CD4-positive, alpha-beta T cell treated with Interleukin-4 for 1 hour (primary cell): ENCODE results near the gene NBL1.

Experiments
- DNase-seq, 2 donors: peaks; one replicate each; pipeline ENCODE4 v3.0.0-alpha.2; 2020 to 2022

The NBL1 gene

DNA sequence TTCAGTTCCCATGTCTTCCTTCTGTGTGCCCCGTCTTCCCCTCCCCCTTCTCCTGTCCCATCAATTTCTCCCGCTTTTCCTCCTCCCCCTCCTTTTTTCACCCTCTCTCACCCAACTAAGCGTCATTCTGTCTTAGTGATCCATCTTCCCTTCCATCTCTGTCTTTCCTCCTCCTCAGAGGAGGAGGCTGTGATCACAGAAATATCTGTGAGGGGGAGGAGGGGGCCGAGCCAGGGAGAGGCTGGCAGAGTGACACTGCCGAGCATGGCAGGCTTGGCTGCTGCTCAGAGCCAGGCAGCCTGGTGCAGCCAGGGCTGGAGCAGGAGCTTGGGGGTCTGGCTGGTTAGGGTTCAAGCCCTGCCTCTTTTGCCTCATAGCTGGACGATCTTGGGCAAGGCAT is 28.1 kb downstream of the NBL1 start:
- DNase-seq: no peak

DNA sequence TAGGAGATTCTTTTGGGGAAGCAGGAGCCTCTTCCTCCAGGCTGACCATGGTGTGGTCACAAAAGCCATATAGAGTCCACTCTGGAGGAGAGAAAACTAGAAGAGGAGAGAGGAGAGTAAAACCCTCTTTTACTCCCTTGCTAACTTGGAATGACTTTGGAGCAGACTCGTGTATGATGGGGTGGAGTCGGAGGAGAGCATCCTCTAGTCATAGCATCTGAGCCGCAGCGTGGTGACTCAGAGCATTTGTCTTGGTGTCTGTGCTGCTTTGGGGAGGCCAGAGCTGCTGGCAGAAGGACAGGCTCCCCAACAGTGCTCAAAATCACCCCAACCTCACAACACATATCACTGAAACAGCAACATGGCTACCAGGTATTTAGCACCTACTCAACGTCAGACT is 31.7 kb downstream of the NBL1 start:
- no peak for DNase-seq

DNA sequence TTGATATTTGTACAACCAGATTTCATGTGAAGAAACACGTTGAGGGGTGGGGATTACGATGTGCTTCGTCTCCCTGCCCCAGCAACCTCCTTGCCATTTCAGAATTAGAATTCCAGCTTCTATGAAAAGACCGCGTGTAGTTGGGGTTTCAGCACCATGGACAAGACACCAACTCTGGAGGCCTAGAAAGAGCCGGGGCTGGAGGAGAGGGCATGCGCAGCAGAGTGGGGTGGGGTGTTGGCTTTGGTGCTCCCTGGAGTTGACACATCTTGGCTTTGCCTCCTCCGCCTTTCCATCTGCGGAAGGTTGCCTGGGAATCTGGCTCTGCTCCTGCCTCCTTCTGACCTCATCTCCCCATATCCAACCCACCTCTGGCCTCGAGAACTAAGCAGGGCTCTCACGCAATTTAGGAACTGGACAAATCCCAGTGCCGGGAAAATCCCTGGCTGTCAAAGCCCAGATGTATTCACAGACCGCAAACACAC is 32.4 kb downstream of the NBL1 start:
- DNase-seq: peak in 1 of 2 donors; percentile 22

DNA sequence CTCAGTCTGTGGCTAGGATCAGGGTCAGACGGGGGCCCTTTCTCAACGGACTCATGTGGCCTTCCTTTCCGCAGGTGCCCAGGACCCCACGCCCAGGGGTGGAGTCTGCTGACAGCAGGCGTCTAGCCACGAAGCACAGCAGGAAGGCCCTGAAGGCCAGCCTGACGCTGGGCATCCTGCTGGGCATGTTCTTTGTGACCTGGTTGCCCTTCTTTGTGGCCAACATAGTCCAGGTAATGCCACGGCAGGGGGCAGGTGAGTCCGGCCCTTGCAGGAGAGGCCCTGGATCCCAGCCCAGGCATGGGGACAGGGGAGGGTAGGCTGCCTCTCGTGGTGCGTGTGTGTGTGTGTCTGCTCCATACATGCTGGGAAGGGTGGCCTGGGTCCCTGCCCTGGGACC is 34.4 kb downstream of the NBL1 start:
- no peak for DNase-seq

DNA sequence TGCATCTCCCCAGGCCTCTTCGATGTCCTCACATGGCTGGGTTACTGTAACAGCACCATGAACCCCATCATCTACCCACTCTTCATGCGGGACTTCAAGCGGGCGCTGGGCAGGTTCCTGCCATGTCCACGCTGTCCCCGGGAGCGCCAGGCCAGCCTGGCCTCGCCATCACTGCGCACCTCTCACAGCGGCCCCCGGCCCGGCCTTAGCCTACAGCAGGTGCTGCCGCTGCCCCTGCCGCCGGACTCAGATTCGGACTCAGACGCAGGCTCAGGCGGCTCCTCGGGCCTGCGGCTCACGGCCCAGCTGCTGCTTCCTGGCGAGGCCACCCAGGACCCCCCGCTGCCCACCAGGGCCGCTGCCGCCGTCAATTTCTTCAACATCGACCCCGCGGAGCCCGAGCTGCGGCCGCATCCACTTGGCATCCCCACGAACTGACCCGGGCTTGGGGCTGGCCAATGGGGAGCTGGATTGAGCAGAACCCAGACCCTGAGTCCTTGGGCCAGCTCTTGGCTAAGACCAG is 34.9 kb downstream of the NBL1 start:
- no peak for DNase-seq

DNA sequence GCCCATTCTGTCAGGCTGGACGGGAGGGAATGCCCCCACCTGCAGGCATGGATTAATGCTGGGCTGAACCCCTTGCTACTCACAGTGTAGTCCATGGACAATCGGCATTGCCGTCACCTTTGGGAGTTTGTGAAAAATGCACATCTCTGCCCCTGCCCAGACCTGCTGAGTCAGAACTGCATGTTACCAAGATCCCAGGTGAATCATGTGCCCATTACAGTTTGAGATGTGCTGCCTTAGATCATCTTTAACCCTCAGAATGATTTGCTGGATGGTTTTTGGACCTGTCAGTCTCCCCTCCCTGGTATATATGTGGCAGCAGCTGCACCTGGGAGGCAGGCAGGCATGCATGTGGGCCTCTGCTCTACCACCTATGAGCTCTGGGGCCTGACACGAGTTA is 35.6 kb downstream of the NBL1 start:
- no peak for DNase-seq

DNA sequence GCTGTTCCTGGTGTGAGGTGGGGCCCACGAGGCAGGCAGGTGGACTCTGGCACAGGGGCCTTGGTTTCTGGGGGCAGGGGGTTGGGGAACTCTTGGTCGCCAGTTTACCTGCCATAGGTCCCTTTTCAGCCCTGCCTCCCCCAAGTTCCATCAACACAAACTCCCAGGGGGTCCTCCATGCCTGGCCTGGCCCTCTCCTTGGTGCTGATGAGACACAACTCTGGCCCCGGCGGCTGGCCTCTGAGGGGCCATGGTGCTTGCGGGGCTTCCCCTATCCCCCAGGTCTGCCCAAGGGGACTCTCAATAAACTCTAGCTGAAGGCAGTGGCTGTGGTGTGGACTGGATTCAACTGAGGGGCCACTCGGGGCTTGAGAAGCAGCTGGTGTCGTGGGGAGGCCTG is 36.5 kb downstream of the NBL1 start:
- DNase-seq: no peak

DNA sequence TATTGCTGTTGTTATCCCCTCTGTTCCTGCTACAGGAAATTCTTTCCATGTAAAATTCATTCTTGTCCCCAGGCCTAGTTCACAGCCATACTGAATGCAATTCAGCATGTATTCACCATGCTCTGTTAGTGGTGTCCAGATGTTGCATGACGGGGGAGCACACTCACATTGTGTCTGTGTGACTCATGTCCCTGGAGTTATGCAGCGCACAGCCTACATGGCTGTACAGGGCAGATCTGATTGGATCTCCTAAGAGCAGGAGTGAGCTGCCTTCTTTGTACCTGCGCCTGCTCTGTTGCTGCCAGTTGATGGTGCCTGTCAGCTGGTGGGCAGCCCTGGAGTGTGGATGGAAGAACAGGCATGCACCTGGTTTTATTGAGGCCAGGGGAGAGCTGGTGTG is 38.1 kb downstream of the NBL1 start:
- DNase-seq: no peak

DNA sequence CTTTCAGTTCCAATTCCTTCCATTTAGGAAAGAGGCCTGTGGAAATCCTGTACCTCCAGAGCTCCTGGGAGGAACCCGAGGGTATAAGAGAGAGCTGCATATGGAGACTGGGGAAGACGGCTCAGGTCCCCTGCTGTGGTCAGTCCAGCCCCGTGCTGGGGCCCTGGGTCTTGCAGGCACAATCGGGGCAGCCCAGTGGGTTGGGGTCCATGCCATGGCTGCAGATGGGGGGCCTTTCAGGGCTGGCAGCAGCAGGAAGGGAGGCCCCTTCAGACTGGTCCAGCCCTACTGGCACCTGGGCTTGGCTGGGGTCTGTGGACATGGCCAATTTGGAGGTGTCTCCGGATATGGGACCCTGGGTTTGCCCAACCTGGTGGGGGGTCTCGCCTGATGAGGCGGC is 38.8 kb downstream of the NBL1 start:
- no peak for DNase-seq

DNA sequence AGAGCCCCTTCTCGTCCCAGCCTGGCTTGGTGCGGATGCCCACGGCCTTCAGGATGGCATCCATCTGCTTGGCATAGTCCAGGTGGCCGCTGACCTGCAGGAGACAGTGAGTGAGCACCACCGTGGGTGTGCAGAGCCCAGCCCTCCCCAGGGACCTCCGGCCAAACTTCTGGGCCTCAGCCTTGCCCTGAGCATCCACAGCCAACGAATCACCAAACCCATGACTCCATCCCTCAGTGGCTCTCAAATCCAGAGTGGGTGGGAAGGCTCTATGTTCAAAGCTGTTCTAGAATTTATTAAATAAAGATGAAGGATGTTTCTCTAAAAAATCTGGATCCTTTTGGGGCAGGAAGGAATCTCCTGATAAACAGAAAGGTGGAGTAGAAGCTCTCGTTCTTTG is 39.2 kb downstream of the NBL1 start:
- no peak for DNase-seq

DNA sequence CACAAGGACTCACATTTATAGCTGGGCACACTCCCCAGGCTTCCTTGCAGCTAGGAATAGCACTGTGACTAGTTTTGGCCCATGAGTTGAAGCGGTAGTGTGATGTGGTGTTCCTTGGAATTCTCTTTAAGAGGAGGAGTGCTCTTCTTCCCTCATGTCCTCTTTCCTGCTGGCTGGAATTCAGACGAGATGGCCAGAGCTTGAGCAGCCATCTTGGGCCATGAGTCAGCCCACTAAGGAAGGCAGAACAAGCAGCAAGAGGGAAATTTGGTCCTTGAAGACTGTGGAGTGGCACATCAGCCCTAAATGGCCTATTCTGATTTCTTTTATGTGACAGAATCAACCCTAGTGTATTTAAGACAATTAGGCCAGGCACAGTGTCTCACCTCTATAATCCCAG is 40.6 kb downstream of the NBL1 start:
- DNase-seq: no peak

DNA sequence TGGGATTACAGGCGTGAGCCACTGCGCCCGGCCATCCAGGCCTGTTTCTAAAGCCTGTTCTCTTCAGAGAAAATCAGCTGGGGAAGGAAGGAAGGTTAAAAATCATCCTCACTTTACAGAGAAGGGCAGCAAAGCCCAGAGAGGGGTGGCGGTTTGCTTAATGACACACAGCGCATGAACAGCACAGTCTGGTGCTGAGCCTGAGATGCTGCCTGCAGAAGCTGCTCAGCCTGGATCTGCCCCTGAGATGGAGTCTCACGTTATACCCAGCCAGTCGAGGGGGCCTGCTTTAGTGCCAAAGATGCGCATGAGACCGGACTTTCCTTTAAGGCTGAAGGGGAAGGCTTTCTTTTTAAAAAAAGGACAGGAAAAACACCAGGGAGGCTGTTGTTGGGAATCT is 41.9 kb downstream of the NBL1 start:
- no peak for DNase-seq

DNA sequence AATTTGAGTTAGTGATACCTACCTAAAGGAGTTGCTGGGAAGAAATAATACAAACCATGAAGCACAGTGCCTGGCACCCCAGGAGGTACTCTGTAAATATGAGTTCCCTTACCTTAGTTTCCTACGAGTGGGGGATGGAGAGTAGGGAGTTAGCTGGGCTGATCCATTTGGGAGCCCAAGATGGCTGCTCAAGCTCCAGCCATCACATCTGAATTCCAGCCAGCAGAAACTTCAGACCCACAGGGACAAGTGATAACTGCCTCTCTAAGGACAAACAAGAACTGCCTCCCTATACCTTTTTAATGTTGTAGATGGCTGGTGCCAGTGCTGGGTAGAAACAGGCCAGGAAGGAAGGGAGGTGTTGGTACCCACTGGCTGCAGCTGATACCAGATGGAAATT is 43.3 kb downstream of the NBL1 start:
- DNase-seq: no peak

DNA sequence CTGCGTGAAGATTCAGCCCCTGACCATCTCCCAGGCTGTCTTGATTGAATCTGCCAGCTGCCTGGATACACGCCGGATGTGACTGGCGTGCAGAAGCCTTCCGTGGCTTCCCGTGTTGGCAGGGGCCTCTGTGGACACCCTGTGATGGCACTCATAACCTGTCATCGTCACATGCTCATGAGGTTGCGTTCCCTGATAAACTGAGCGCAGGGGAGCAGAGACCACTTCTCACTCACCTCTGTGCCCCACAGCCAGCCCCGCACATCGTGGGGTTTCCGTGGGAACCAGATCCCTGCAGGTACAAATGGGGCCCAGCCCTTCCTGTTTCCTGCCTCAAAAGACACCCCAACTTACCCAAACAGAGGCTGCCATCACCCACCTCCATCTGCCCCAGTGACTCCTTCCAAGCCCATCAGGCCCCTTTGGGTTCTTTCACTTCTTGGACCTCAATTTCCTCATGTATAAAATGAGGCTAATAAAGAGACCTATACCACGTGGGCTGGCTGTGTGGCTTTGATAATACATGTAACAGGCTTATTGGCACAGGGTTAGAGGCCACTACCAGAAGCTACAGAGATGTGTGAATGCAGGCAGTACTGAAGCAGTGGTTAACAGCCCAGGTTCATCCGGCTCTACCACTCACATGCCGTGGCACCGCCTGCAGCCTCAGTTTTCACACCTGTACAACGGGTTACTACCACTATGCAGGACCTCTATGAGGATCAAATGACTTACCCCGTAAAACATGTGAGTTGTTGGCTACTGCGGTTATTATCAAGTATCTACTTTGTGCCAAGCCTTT is 44.1 kb downstream of the NBL1 start:
- peak; percentile 55 to 64 for DNase-seq

DNA sequence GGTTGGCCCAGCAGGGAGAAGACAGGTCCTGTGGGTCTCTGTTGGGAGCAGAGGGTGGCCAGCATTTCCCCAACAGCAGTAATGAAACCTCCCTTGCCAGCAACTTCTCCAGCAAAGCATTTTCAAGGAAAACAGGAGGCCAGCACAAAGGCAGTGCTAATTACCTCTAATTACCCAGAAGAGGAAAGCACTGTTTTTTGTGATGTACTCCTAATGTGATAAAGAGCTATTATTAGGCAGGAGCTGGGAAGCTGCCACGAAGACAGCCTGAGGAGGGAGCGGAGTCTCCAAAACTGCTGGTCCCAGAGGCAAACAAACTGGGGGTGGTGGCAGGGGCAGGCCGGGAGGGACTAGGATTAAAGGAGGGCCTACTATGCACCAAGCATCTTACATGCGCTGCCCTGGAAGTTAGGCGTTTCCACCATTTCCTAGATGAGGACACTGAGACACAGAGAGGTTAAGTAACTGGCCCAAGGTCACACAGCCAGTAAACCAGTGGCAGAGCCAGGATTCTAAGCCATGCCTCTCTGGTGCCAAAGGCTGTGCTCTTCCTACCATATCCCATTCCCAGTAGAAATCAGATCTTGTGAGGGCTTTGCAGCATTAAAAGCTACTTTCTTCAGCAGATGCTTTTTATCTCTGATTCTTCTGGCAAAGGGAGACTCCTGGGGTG is 45.1 kb downstream of the NBL1 start:
- no peak for DNase-seq

DNA sequence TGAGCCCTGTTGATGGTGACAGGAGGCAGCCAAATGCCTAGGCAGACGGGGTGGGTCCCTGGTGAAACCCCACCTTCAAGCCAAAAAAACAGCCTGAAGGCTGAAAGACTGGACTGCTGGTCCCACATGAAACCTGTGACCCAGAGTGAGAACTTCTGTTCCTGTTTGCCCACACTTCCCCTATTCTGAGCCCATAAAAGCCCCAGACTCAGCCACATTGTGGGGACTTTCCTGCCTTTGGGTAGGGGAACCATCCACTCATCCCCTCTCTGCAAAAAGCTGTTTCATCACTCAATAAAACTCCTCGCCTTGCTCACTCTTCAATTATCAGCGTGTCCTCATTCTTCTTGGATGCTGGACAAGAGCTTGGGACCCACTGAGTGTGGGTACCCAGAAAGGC is 45.7 kb downstream of the NBL1 start:
- no peak for DNase-seq

DNA sequence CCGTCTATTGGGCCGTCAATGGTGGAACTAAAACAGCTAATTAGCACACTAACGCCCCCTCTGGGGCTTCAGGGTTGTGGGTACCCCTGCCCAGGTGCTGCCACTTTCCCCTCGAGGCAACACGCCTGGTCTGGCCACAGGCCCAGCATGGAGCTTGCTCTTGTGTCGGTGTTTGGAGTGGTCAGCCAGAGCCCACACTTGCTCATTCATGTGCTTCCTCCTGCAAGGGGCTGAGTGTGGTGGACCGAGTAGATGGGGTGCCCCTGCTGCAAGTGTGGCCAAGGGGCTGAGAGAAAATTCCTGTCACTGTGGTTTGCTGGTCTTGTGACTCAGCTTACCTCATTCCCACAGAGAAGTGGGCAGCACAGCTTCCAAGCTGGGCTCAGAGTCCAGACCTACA is 46.2 kb downstream of the NBL1 start:
- DNase-seq: no peak

DNA sequence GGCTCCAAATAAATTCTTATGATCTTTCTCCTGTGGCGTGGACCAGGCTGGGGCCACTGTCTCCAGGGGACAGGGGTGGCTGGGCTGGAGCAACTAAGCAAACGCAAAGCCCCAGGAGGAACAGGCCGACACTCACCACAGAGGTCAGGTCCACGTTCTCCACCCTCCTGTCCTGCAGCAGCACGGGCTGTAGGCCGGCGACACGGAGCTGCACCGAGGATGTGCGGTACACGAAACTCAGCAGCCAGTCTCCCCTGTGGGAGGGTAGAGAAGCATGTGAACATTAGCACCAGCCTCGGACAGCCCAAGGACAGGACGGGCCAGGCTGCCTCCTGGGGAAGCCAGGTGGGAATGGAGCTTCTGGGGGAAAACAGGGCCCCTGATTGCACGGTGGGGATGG is 50.2 kb downstream of the NBL1 start:
- no peak for DNase-seq

DNA sequence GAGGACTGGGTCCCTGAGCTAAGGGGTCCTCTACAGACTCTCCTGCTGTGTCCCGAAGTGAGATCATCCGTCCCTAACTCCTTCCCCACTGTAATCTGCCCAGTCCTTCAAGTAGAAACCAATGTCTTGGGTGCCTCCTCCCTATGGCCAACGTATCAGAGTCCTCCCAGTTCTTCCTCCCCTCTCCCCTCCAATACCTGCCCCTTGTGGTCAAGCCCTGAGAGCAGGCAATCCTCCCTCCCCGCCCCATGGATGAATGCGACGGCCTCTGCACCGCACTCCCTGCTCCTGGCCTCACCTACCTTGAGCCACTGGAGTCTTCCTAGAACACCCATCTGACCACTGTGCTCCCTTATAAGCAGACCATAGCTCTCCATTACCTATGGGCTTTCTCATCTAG is 51.7 kb downstream of the NBL1 start:
- DNase-seq: no peak

DNA sequence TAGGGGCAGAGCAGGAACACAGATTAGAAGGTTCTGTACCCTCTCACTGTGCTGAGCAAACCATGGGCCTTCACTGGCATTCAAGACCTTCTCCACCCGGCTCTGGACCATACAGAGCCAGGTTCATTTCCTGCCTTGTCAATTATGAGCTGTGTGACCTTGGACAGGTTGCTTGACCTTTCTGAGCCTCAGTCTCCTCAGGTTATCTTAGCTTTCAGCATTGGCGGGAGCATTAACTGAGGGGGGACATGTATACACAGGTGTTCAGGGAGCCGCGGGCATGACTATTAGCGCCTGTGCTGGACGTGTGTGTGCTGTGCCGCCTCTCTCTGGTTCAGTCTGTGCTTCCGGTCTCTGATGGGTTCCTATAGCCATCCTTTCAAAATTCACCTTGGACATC is 52.7 kb downstream of the NBL1 start:
- no peak for DNase-seq

DNA sequence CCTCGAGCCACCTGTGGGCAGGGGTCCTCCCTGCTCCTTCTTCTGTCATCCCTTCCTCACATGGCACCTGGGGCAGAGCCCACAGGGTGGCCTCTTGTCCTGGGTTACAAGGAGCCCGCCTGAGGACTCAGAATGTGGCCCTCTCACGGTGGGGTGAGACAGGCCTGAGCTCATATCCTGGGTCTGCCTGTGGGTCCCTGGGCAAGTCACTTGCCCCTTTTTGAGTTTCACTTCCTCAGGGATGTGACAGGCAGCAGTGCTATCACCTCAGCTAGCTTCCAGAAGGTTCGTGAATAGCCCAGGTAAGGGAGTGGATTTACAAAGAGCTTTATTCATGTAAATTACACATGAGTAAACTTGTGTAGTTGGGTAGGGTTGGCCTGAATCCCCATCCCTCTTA is 54.1 kb downstream of the NBL1 start:
- no peak for DNase-seq

DNA sequence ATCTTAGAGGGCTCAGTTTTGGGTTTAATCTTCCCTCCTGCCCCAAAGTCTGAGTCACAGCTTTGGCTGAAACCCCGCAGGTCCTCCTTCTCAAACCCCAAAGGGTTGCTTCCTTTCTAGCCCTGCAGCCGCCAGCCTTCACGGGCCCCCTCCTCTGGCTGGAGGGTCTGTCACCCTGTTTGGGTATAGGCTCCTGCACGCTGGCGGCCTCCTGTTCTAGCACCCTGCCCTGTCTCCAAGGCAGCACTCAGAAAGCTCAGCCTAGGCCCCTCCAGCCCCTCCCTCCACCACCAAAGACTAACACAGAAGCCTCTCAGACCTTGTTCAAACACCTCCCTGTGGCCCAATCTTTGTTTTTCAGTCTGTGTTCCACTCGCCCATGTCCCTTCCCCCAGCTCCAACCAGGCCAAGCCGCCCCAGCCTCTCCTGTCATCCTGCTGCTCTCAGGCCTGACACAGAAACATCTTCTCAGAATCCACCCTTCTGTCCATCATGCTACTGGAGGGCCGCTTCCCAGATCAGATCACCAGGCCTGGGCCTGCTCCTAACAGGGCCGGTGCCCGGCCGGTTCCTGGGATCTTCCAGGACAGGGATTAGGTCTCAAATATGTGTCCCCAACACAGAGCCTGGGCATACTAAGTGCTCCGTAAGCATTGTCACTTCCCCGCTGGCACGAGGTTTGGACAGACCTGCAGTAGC is 56.1 kb downstream of the NBL1 start:
- no peak for DNase-seq

DNA sequence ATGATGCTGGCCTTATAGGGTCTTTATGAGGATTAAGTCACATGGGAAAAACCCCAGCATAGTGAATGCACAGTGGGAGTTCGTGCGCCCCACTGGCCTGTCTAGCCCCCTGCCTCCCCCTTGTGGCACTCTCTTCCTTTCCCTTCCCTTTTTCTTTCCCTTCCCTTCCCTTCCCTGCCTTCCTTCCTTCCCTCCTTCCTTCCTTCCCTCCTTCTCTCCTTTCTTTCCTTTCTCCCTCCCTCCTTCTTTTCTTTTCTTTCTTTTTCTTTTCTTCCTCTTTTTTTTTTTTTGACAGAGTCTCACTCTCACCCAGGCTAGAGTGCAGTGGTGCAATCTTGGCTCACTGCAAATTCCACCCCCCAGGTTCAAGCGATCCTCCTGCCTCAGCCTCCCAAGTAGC is 59.2 kb downstream of the NBL1 start:
- DNase-seq: no peak
